NCI-H82 (cell line): Measurements from ENCODE around the gene TTC27.

Experiments
- DNase-seq: peaks from one replicate; lab custom pipeline; 2025; lab: John Stamatoyannopoulos, UW

TTC27 gene

DNA sequence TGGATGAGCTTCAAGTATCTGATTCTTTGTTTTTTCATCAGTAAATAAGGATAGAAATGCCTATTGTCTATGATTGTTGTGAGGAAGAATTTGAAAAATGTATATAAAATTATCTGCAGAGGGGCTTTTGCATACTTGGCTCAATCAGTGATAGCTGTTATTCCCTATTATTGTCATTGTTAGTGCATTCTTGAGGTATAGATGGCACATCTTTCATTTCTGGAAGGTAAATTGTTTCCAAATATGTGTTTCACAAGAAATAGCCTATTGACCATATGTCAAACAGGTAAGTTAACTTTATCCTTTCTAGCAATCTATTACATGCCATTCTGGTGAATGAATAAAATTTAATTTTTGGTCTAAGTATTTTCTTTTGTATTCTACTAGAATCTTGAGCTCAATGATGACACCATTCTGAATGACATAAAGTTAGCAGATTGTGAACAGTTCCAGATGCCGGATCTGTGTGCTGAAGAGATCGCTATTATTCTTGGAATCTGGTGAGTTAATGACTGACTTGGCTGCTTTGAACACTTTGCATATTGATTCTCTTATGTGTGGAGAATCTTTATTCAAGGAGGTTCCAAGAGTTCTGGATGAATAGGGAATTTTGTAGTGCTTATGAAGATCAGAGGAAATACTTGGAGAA lies 44.2 kb downstream of the TTC27 start:
- no peak for DNase-seq

GRCh38 chr2:32678825-32679224 lies 51.0 kb downstream of the TTC27 start:
- no peak for DNase-seq

DNA sequence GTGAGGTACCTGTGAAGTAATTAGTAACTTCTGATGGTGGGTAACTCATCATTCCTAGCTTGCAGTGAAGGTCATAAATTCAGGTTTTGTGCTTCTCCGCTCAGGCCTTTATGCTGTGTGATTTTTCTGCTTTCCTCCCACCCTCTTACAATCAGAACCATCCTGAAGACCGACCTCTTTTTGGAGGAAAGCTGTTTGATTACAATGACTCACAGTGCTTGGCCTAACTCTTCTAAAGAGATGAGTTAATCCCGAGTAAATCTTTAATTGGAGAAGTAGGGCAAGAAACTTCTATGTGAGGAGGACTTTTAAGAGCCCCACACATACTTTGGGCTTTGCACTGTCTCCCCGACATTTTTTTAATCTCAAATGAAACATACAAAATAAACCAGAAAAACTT lies 53.1 kb downstream of the TTC27 start:
- no peak for DNase-seq

DNA sequence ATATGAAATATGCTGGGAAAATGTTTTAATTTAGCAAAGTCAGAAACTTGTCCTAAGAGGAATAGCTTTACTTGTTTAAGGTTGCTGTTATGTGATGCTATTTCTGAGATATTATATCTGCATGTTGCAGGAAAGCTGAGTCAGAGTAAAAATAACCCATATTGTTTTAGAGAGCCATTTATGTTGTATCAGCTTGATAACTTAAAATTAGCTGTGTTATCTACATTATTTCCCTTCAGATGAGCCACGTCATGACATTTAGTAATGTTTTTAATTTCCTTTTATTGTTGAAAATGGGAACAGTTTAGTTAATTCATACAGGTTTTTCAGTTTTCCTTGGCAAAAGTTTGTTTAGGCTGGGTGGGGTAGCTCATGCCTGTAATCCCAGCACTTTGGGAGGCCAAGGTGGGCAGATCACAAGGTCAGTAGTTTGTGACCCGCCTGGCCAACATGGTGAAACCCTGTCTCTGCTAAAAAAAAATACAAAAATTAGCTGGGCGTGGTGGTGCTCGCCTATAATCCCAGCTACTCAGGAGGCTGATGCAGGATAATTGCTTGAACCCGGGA lies 55.8 kb downstream of the TTC27 start:
- no peak for DNase-seq

DNA sequence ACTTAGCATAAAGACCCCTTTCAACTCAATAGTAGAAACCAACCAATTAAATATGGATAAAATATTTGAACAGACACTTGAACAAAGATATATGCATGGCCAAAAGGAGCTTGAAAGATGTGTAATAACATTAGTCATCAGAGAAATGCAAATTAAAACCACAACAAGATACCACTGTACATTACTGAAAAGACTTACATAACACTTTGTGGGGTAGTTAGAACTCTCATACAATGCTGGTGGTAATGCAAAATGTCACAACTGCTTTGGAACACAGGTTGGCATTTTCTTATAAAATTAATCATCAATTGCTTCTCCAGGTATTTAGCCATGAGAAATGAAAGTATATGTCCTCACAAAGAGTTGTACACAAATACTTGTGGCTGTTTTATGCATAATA lies 60.7 kb downstream of the TTC27 start:
- DNase-seq: no peak

GRCh38 chr2:32691678-32692077 lies 63.8 kb downstream of the TTC27 start:
- DNase-seq: no peak

DNA sequence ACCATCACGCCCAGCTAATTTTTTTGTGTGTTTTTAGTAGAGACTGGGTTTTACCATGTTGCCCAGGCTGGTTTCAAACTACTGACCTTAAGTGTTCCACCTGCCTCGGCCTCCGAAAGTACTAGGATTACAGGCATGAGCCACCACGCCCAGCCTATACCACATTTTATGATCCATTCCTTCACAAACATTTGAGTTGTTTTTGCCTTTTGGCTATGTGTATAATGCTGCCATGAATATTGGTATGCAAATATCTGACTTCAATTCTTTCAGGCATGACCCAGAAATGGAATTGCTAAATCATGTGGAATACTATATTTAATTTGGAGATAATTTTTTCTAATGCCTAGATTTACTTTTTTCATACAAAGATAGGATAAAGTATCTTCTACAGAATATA lies 68.6 kb downstream of the TTC27 start:
- DNase-seq: no peak

- DNase-seq: no peak
Measured at GRCh38 chr2:32697156-32697555, 69.3 kb downstream of the TTC27 start.

- DNase-seq: peak; percentile 40
Measured at GRCh38 chr2:32699151-32699550, 71.3 kb downstream of the TTC27 start.

GRCh38 chr2:32701806-32702205 lies 74.0 kb downstream of the TTC27 start:
- no peak for DNase-seq

DNA sequence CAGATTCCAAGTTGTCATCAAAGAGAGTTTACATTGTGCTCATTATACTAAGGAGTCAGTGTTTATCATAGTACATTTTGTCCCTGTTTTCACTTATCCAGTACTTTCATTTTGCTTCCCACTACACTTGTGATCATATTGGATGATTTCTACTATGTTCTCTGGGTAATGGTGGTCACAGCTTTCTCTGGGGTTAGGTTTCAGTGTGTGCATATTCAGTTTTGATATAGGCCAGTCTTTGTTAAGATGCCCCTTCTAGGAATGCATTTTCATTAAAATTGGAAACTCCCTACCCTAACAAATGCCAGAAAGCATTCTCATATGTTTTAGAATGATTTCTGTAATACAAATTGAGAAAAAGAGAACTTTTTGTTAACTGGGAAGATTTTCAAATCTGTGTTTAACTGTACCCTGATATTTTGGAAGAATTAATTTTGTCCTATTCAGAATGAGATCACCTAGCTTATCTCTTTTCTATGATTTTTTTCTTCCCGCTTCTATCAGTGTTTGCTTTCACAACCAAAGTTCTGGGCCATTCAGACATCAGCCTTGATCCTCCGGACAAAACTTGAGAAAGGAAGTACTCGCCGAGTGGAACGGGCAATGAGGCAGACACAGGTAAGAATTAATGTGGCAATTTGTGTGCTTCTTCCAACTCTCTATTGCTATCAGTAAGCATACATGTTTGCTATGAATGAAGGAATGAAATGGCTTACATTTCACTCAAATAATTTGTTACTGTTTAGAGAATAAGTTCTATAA lies 74.6 kb downstream of the TTC27 start:
- DNase-seq: no peak

DNA sequence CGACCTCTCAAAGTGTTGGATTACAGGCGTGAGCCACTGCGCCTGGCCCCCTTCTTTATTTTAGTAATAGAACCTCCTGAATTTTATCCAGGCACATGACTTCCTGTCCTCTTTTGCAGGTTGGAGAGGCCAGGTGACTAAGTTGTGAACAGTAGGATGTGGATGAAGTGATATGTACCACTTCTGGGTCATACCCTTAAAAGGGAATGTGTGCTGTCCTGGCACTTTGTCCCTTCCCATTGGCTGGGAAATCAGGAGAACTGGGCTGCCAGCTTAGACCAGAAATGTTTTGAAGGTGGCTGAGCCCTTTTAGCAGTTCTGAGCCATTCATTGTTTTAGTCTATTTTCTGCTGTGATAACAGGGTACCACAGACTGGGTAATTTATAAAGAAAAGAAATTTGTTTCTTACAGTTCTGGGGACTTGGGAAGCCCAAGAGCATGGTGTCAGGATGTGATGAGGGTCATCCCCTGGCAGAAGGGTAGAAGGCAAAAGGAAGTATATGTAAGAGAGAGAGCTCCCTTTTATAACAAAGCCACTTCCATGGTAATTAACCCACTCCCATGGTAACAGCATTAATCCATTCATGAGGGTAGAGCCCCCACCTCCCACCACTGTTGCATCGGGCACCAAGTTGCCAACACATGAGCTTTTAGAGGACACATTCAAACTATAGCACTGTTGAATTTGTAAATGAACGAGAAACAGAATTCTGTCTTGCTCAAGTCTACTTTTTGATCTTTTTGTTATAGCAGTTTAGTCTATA lies 79.1 kb downstream of the TTC27 start:
- DNase-seq: no peak

DNA sequence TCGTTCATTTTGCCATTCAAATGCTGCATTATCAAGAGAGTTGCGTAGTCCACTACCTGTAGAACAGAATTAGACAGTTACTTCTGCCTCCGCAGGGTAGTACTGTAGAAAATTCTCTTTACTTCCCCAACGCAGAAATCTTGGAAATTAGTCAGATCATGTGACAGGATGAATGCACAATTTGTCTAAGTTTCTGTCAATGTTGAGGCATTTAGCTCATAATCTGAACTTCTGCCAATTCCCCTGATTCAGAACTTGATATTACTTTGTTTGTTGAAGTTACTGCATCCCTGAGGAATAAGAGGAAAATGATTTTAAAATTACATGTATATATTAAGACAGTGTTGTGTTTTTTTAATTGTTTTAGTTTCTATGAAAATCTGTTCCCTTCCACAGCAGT lies 83.4 kb downstream of the TTC27 start:
- DNase-seq: no peak

DNA sequence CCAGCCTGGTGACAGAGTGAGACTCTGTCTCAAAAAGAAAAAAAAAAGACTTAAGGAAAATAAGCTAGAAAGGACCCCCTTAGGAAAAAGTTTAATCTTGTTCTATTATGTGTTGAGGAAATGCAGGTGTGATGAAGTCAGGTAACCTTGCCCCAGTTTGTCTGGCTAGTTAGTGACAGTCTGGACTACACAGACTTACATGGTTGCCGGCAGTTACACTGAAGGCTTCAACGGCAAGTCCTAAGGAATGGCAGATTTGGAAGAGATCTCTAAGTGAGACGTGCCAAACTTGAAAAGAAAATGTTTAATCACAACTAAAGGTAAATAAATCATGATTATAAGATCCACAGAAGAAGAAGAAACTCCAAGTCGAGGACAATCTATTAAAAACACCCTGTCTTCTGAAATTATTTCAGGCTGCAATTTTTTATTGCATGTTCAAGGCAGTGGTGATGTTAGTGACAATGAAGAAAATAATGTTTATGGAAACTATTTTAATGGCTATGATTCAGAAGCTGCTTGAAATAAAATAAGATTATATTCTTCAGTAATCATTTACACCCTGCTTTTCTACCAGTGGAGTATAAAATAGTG lies 84.2 kb downstream of the TTC27 start:
- DNase-seq: no peak

DNA sequence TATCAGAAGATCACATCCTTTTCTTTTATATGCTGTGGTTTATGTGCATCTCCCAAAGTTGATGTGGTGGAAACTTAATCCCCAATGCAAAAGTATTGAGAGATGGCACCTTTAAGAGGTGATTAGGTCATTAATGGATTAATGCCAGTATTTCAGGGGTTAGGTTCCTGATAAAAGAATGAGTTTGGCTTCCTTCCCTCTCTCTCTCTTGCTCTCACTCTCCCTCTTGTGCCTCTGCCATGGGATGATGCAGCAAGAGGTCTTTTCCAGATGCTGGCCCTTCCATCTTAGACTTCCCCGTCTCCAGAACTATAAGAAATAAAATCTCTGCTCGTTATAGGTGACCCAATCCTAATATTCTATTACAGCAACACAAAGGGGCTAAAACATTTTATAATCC lies 85.0 kb downstream of the TTC27 start:
- DNase-seq: no peak

DNA sequence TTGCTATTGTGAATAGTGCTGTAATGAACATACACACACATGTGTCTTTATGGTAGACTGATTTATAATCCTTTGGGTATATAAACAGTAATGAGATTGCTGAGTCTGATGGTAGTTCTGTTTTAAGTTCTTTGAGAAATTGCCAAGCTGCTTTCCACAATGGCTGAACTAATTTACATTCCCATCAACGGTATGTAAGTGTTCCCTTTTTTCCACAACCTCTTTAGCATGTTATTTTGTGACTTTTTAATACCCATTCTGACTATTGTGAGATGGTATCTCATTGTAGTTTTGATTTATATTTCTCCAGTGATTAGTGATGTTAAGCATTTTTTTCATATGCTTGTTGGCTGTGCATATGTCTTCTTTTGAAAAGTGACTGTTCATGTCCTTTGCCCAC lies 86.7 kb downstream of the TTC27 start:
- no peak for DNase-seq

DNA sequence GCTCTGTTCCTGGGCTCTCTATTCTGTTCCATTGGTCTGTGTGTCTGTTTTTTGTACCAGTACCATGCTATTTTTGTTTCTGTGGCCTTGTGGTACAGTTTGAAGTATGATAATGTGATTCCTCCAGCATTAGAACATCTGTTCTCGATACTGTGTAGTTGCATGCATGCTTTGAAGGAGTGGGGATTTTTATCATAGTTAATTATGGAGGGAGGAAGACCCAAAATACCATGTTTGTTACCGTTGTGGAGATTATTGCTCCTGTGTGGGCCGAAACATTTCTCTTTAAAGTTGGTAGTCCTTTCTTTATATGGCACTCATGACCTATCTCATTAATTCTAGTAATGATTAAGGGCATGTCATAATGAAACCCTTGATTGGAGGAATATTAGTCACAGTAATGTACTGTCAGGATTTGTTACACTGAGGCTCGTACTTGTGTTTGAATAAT lies 87.6 kb downstream of the TTC27 start:
- DNase-seq: no peak

- peak; percentile 49 for DNase-seq
Measured at GRCh38 chr2:32715981-32716380, 88.1 kb downstream of the TTC27 start.

DNA sequence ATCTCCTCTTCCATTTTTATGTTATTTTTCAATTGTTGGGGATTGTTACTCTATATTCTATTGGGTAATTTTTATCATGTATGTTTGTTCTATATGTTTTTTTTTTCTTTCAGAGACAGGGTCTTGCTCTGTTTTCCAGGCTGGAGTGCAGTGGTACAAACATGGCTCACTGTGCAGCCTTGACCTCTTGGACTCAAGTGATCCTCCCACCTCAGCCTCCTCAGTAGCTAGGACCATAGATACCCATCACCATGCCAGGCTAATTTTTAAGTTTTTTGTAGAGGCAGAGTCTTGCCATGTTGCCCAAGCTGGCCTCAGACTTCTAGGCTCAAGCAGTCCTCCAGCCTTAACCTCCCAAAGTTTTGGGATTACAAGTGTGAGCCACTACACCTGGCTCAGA lies 88.7 kb downstream of the TTC27 start:
- DNase-seq: no peak

DNA sequence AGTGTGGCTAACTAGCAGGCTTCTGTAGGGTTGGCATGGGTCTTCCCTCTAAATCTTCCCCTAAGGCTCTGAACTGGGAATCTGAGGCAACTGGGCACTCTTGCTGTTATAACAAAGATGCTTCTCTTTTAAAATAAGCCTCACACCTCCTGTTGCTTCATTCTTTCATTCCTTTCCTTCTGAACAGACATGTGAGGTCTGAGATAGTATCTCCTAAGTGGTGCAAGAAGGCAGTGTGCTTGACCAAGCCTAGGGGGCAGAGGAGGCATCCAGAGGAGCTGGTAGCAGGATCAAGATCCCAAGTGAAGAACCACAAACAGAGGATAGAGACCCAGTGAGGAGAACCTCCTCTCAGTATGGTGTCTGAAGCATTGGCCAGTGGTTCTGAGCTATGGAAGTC lies 90.9 kb downstream of the TTC27 start:
- DNase-seq: no peak

DNA sequence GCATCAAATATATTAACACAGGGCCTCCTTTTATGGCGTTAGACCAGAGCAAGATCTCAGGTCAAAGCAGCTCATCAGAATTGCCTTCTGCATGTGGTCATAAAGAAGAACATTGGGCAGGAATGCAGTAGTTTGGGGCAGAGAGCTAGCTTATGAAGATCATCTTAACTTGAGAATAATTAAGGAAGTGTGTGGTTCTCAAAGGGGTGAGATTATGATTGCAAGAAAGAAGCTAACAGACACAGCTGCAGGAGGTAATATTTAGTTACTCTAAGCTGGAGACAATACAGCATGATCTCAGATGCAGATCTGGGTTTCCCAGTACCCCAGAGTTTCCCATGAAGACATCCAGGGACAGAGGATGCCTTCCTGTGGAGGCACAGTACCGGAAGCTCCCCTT lies 91.6 kb downstream of the TTC27 start:
- DNase-seq: no peak
